H1 (cell line): ENCODE data around the gene TCFL5. TPM values are rescaled to one million over a fixed set of nuclear protein-coding genes. Genes with fewer than 3 reads are reported as not detected.

ENCODE experiments used
- CTCF ChIA-PET: fragments of 300-600 bp; sonication (Branson Sonifier 250); formaldehyde crosslinking; loops from one replicate; lab custom pipeline; 2021; ENCODE audit not compliant: partially characterized antibody; lab: Charles Lee
- POLR2A ChIA-PET: fragments of 300-600 bp; sonication (Branson Sonifier 250); formaldehyde crosslinking; loops from one replicate; lab custom pipeline; 2021; ENCODE audit warnings: inconsistent platforms; ENCODE audit not compliant: partially characterized antibody; lab: Charles Lee
- DNase-seq, 2 experiments: peaks; one replicate each; pipeline versions ENCODE4 v3.0.0 to v3.0.0-alpha.2; 2010 to 2022; ENCODE audit warnings: low spot score in 2 of 2, low read depth in 1 of 2, mixed read lengths in 1 of 2
- FAIRE-seq: peaks from 2 replicates; lab custom pipeline; 2011; peaks lifted over from hg19 to GRCh38; lab: Jason Lieb, UNC
- H2AFZ ChIP-seq: 2 replicates; pipeline ENCODE4 v1.8.1; 2012; ENCODE audit warnings: low read length, inconsistent platforms
- H2AK5ac ChIP-seq: 2 replicates; pipeline ENCODE4 v1.6.1; 2013; ENCODE audit warnings: low read depth, low read length
- H2BK120ac ChIP-seq: replicated peaks from 2 replicates; pipeline ENCODE3; 2013; ENCODE audit warnings: low read depth, low read length, inconsistent platforms
- H2BK12ac ChIP-seq: 2 replicates; pipeline ENCODE4 v1.6.1; 2013; ENCODE audit warnings: low read depth, low read length
- H2BK15ac ChIP-seq: 2 replicates; pipeline ENCODE4 v1.6.1; 2013; ENCODE audit warnings: low read length
- H2BK20ac ChIP-seq: 2 replicates; pipeline ENCODE4 v1.6.1; 2013; ENCODE audit warnings: low read length
- H2BK5ac ChIP-seq: 2 replicates; pipeline ENCODE4 v1.6.1; 2013; ENCODE audit warnings: low read depth, low read length
- H3K14ac ChIP-seq: 2 replicates; pipeline ENCODE4 v1.6.1; 2013; ENCODE audit warnings: inconsistent platforms; ENCODE audit not compliant: insufficient read length
- H3K18ac ChIP-seq: 2 replicates; pipeline ENCODE4 v1.6.1; 2013; ENCODE audit warnings: low read length; ENCODE audit errors: extremely low read depth
- H3K23ac ChIP-seq: 2 replicates; pipeline ENCODE4 v1.6.1; 2013; ENCODE audit warnings: inconsistent platforms; ENCODE audit not compliant: insufficient read length
- H3K23me2 ChIP-seq: 2 replicates; pipeline ENCODE4 v1.6.1; 2013; ENCODE audit warnings: low read depth, low read length
- H3K27ac ChIP-seq: 2 replicates; pipeline ENCODE4 v1.6.1; 2011; ENCODE audit warnings: low read depth, low read length, inconsistent platforms
- H3K27me3 ChIP-seq, 4 experiments: replicated peaks in 1 of 4; 1 replicate in 1 of 4; 2 replicates in 3 of 4; pipeline versions ENCODE4 v1.6.1 to v1.8.1; 2011 to 2013; ENCODE audit warnings: low read length in 3 of 4, mild to moderate bottlenecking in 3 of 4, inconsistent platforms in 2 of 4, mixed read lengths in 2 of 4, moderate library complexity in 1 of 4; ENCODE audit not compliant: control insufficient read depth in 3 of 4, insufficient read depth in 3 of 4; ENCODE audit errors: extremely low read depth in 1 of 4
- H3K36me3 ChIP-seq, 4 experiments: 2 replicates each; pipeline versions ENCODE4 v1.6.1 to v1.8.1; 2011 to 2013; ENCODE audit warnings: mild to moderate bottlenecking in 4 of 4, low read length in 3 of 4, moderate library complexity in 2 of 4, control low read depth in 1 of 4, inconsistent platforms in 1 of 4; ENCODE audit not compliant: insufficient read depth in 4 of 4, control insufficient read depth in 2 of 4
- H3K4ac ChIP-seq: replicated peaks from 2 replicates; pipeline ENCODE3; 2013; ENCODE audit warnings: low read length, low read depth, mixed read lengths, inconsistent platforms; ENCODE audit not compliant: insufficient read length
- H3K4me1 ChIP-seq, 4 experiments: replicated peaks in 1 of 4; 1 replicate in 1 of 4; 2 replicates in 3 of 4; pipeline versions ENCODE4 v1.6.1 to v1.8.1; 2011 to 2013; ENCODE audit warnings: low read length in 3 of 4, inconsistent platforms in 2 of 4, mixed read lengths in 1 of 4; ENCODE audit not compliant: insufficient read depth in 4 of 4, control insufficient read depth in 3 of 4
- H3K4me2 ChIP-seq, 2 experiments: 2 replicates each; pipeline versions ENCODE4 v1.6.1 to v1.8.1; 2011 to 2013; ENCODE audit warnings: low read depth in 2 of 2, low read length in 2 of 2, control low read depth in 1 of 2, inconsistent platforms in 1 of 2, mild to moderate bottlenecking in 1 of 2; ENCODE audit not compliant: insufficient read depth in 1 of 2
- H3K4me3 ChIP-seq, 4 experiments: fragments of 200-600, 300-600 bp in 1 of 4; sonication (generic), shearing (Covaris generic), sonication (Bioruptor Twin) in 1 of 4; 2 replicates each; pipeline versions ENCODE4 v1.5.1 to v1.8.1; 2011 to 2016; ENCODE audit warnings: low read length in 4 of 4, low read depth in 3 of 4, control low read depth in 2 of 4, inconsistent platforms in 2 of 4, mild to moderate bottlenecking in 2 of 4, mixed read lengths in 1 of 4, moderate library complexity in 1 of 4; ENCODE audit not compliant: insufficient read depth in 2 of 4; ENCODE audit errors: extremely low read depth in 1 of 4
- H3K56ac ChIP-seq: replicated peaks from 2 replicates; pipeline ENCODE3; 2013; ENCODE audit warnings: low read depth, mild to moderate bottlenecking, mixed read lengths, low read length, inconsistent platforms; ENCODE audit not compliant: insufficient read length
- H3K79me1 ChIP-seq: 2 replicates; pipeline ENCODE4 v1.6.1; 2013; ENCODE audit warnings: low read depth, low read length, control low read depth
- H3K79me2 ChIP-seq, 2 experiments: 2 replicates each; pipeline versions ENCODE4 v1.6.1 to v1.8.1; 2012 to 2013; ENCODE audit warnings: low read length in 2 of 2, mild to moderate bottlenecking in 2 of 2, inconsistent platforms in 1 of 2; ENCODE audit not compliant: insufficient read depth in 2 of 2, control insufficient read depth in 1 of 2
- H3K9ac ChIP-seq, 4 experiments: replicated peaks in 1 of 4; 1 replicate in 1 of 4; 2 replicates in 3 of 4; pipeline versions ENCODE4 v1.6.1 to v1.8.1; 2011 to 2013; ENCODE audit warnings: low read depth in 3 of 4, low read length in 3 of 4, control low read depth in 2 of 4, mild to moderate bottlenecking in 2 of 4, moderate library complexity in 2 of 4, inconsistent platforms in 1 of 4; ENCODE audit errors: extremely low read depth in 1 of 4
- H3K9me3 ChIP-seq, 2 experiments: 2 replicates each; pipeline versions ENCODE4 v1.6.1 to v1.8.1; 2012 to 2013; ENCODE audit warnings: mild to moderate bottlenecking in 2 of 2, moderate library complexity in 2 of 2, control low read depth in 1 of 2, inconsistent platforms in 1 of 2, low read depth in 1 of 2, low read length in 1 of 2, mixed read lengths in 1 of 2; ENCODE audit not compliant: insufficient read depth in 2 of 2
- H4K20me1 ChIP-seq, 2 experiments: replicated peaks in 1 of 2; 2 replicates each; pipeline versions ENCODE3 to v1.8.1; 2011 to 2013; ENCODE audit warnings: inconsistent platforms in 2 of 2, low read length in 2 of 2, mild to moderate bottlenecking in 1 of 2; ENCODE audit not compliant: insufficient read depth in 2 of 2, control insufficient read depth in 1 of 2
- H4K5ac ChIP-seq: 2 replicates; pipeline ENCODE4 v1.6.1; 2013; ENCODE audit warnings: low read length, low read depth, mixed read lengths, inconsistent platforms; ENCODE audit not compliant: insufficient read length
- H4K8ac ChIP-seq: 2 replicates; pipeline ENCODE4 v1.8.0; 2013; ENCODE audit warnings: mild to moderate bottlenecking, moderate library complexity, low read length, inconsistent platforms; ENCODE audit not compliant: insufficient read depth; ENCODE audit errors: extremely low read depth
- H4K91ac ChIP-seq: replicated peaks from 2 replicates; pipeline ENCODE3; 2013; ENCODE audit warnings: low read length, mixed read lengths, inconsistent platforms; ENCODE audit not compliant: insufficient read length
- CTBP2 ChIP-seq: IDR thresholded peaks from 2 replicates; pipeline ENCODE4 v1.7.0; 2011; ENCODE audit warnings: borderline replicate concordance, mild to moderate bottlenecking, moderate library complexity, mixed read lengths, low read length; ENCODE audit not compliant: insufficient read depth, insufficient read length
- KDM4A ChIP-seq: IDR thresholded peaks from one replicate; pipeline ENCODE4 v1.7.1; 2012; ENCODE audit warnings: low read depth, mild to moderate bottlenecking, moderate library complexity, low read length, inconsistent platforms; ENCODE audit not compliant: severe bottlenecking
- POLR2AphosphoS5 ChIP-seq: IDR thresholded peaks from 2 replicates; pipeline ENCODE4 v1.6.1; 2011; ENCODE audit warnings: low read depth, low read length
- WGBS, 2 experiments: shearing (Covaris generic) in 1 of 2; methylation state at CpG; one replicate each; pipeline versions ENCODE4 v1.1.6 to v1.1.7; 2013 to 2015; ENCODE audit warnings: low lambda C conversion rate in 2 of 2, mixed read lengths in 2 of 2, inconsistent platforms in 1 of 2, low coverage in 1 of 2, missing lambda C conversion rate in 1 of 2; ENCODE audit not compliant: insufficient replicate concordance in 2 of 2, insufficient coverage in 1 of 2, insufficient read length in 1 of 2; ENCODE audit errors: extremely low coverage in 1 of 2, missing lambda C conversion rate in 1 of 2; 5-methylcytosine and 5-hydroxymethylcytosine counted together
- polyA plus RNA-seq, 7 experiments: library from polyadenylated mRNA; depleted of rRNA in 3 of 7; stranded (reverse) in 5 of 7; unstranded in 2 of 7; fragments of >200 nt in 5 of 7; fragments of 200-250 nt in 2 of 7; gene quantifications; 1 replicate in 5 of 7; 2 replicates in 1 of 7; 4 replicates in 1 of 7; pipeline versions ENCODE4 v1.2.1 to v1.2.3, GENCODE V29; 2011 to 2013; ENCODE audit warnings: missing spikeins in 2 of 7, mixed read lengths in 2 of 7
- total RNA-seq: library from RNA; stranded (reverse); fragmentation: NEBNext Ultra II Directional; extraction: Animal tissue kit (Norgen Biotek cat#: 25700); gene quantifications from 2 replicates; pipeline ENCODE4 v1.2.1, GENCODE V29; 2021

Gene TCFL5
- total and polyA plus RNA-seq, 2 of the 8 experiments (the other 6 are each of a cell fraction or from before 2014, with no cell fraction given), result 6.2 to 15.0 TPM

GRCh38 chr20:62895539-62895938 is 33.9 kb upstream of the TCFL5 start:
- Histone ChIP-seq H2BK20ac (no peak overlapping the region), H3K14ac (no peak overlapping the region), H2BK120ac (no peak overlapping the region), H3K9ac (no peak overlapping the region), H3K27me3 (no peaks in the 10 kb centered on the region), H3K27ac (no peak overlapping the region), H3K23me2 (no peaks in the 10 kb centered on the region), H3K9me3 (no peaks in the 10 kb centered on the region), H3K56ac (no peak overlapping the region), H4K91ac (no peak overlapping the region), H2BK15ac (no peak overlapping the region), H2AK5ac (no peak overlapping the region), H3K4me2 (no peak overlapping the region), H3K18ac (no peak overlapping the region), H3K4me3 (no peak overlapping the region), H3K23ac (no peak overlapping the region), H2BK5ac (no peak overlapping the region), H3K36me3 (peaks cover 40 to 52% (median 49%) of the 10 kb centered on the region in 4 experiments), H4K8ac (no peak overlapping the region), H3K4ac (no peak overlapping the region), H4K20me1 (peaks cover 0 to 2% of the 10 kb centered on the region in 2 experiments), H3K79me2 (no peaks in the 10 kb centered on the region), H2AFZ (no peak overlapping the region), H3K79me1 (no peaks in the 10 kb centered on the region), H2BK12ac (no peak overlapping the region), H3K4me1 (peaks cover 8 to 16% (median 13%) of the 10 kb centered on the region in 4 experiments), H4K5ac (no peak overlapping the region)
- peak; percentile 27; the same call in 1 of the 2 replicates for TF ChIP-seq POLR2AphosphoS5
- no peak for TF ChIP-seq KDM4A
- no peak for TF ChIP-seq CTBP2
- CTCF ChIA-PET, result interaction anchor here (1.2 to 2.8 kb wide), 6 partner anchors 8 to 73 kb away, joined by 4 to 16 read pairs (median 8); no protein-coding TSS in a partner anchor
- FAIRE-seq, result no peak
- DNase-seq, result no peak
- POLR2A ChIA-PET, result interaction anchor here (1.9 to 9.9 kb wide), 2 partner anchors 8 to 42 kb away, joined by 5 to 88 read pairs; partner anchors contain the start of gene GID8
- 95% methylated on average over 9 of the region's 9 CpGs; no CpG with 5 or more reads in 1 of the 2 experiments for WGBS, 2 experiments
